GM19467 (cell line): ENCODE measurements around the gene BTN1A1.
"Not testable (repeated sequence)": the region's sequence is repeated elsewhere in the genome, so short reads cannot be mapped to it uniquely, and the experiment has no call there.

Experiments used
- ATAC-seq: cut with Tn5 transposase; IDR thresholded peaks from one replicate; pipeline ENCODE4 v1.9.1; 2021; ENCODE audit warnings: mild to moderate bottlenecking, moderate library complexity; ENCODE audit not compliant: unreplicated experiment

Gene BTN1A1

GRCh38 chr6:26500102-26500501, at the start of gene BTN1A1:
BTN1A1 (plus strand) TSS chr6:26500303; CDS start chr6:26501287, 984 bp downstream.
- ATAC-seq, result no peak

GRCh38 chr6:26452631-26453235, 47.4 kb upstream of the BTN1A1 start:
- no peak for ATAC-seq

- no peak for ATAC-seq
These were observed 45.5 kb upstream of the BTN1A1 start for GRCh38 chr6:26454631-26455030.

GRCh38 chr6:26455357-26455970, 44.6 kb upstream of the BTN1A1 start:
- no peak for ATAC-seq

- ATAC-seq, result no peak
These were observed 42.8 kb upstream of the BTN1A1 start for GRCh38 chr6:26457264-26457805.

GRCh38 chr6:26457806-26458688, 42.1 kb upstream of the BTN1A1 start, which contains the start of gene BTN2A1:
BTN2A1 (plus strand) TSS chr6:26457955; CDS start chr6:26458637, 682 bp downstream.
- peak; percentile 90 for ATAC-seq

GRCh38 chr6:26459023-26459810, 40.9 kb upstream of the BTN1A1 start:
- ATAC-seq, result no peak

- not testable (repeated sequence) for ATAC-seq
These were observed 38.8 kb upstream of the BTN1A1 start for GRCh38 chr6:26461353-26461752.

GRCh38 chr6:26464014-26464413, 36.1 kb upstream of the BTN1A1 start:
- no peak for ATAC-seq

GRCh38 chr6:26464416-26465131, 35.5 kb upstream of the BTN1A1 start:
- no peak for ATAC-seq

- ATAC-seq, result no peak
These were observed 34.3 kb upstream of the BTN1A1 start for GRCh38 chr6:26465776-26466175.

- no peak for ATAC-seq
These were observed 31.3 kb upstream of the BTN1A1 start for GRCh38 chr6:26468829-26469228.

- ATAC-seq, result no peak
These were observed 29.5 kb upstream of the BTN1A1 start for GRCh38 chr6:26470643-26471042.

GRCh38 chr6:26471970-26472369, 28.1 kb upstream of the BTN1A1 start:
- ATAC-seq, result no peak

GRCh38 chr6:26472549-26473290, 27.4 kb upstream of the BTN1A1 start:
- ATAC-seq, result no peak

- ATAC-seq, result no peak
These were observed 26.7 kb upstream of the BTN1A1 start for GRCh38 chr6:26473429-26473757.

GRCh38 chr6:26473758-26474438, 26.2 kb upstream of the BTN1A1 start:
- peak; percentile 91 for ATAC-seq

- no peak for ATAC-seq
These were observed 25.6 kb upstream of the BTN1A1 start for GRCh38 chr6:26474439-26474881.
